Activated CD4-positive, alpha-beta T cell treated with anti-CD3 and anti-CD28 coated beads, Interleukin-2, amount 50 U/mL, for 16 hours (primary cell): ENCODE results near the gene HEY2.

Source experiments
- DNase-seq: peaks from one replicate; pipeline ENCODE4 v3.0.0-alpha.2; 2020

Gene HEY2

DNA sequence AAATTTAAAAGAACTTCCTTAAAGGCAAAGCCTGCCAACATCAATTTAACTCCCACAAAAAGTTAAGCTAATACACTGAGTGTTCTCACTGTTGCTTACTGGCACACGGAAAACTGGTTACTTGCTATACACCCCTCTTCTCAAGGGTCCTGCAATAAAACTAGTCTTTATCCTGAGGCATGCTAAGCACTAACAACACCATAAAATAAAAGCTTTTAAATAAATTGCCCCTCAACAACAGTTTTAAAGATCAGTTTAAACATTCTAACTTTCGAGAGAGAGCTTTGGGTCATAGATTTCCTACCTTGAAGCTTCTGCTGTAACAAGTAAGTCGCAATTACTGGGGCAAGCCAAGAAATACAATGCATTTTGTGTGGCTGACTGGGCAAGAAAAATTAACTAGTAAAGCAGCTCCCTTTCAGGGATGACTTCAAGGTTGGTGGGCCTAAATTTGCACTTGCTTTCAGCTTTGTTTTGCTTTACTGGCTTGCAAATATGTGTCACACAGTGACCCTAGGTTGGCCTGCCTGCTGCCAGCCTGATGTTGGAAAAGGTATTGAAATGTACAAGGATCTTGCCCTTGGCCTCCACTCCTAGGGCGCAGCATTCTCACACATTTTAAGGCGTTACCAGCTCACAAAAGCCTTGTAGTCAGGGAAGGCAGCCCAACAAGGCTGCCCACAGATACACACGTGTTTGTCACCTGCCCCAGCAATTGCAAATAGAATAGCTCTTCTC, 4.0 kb upstream of the HEY2 start:
- no peak for DNase-seq

DNA sequence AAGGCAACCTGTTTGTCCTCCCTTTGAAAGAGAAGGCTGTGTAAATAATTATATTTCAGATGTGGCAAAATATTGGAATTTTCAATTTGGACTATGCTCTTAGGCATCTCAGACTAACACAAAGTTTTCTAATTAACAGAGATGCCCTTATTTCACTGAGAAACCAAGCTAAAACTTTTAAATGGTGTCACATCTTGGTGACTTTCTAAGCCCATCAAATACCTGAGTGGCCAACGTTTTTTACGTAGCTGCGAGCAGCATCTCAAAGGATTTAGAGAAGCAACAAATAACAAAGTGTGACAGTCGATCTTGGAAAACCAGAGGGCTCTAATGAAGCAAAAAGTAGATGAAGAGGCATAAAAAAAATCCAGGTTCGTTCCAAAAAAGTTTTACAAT, 3.4 kb upstream of the HEY2 start:
- DNase-seq, result no peak

DNA sequence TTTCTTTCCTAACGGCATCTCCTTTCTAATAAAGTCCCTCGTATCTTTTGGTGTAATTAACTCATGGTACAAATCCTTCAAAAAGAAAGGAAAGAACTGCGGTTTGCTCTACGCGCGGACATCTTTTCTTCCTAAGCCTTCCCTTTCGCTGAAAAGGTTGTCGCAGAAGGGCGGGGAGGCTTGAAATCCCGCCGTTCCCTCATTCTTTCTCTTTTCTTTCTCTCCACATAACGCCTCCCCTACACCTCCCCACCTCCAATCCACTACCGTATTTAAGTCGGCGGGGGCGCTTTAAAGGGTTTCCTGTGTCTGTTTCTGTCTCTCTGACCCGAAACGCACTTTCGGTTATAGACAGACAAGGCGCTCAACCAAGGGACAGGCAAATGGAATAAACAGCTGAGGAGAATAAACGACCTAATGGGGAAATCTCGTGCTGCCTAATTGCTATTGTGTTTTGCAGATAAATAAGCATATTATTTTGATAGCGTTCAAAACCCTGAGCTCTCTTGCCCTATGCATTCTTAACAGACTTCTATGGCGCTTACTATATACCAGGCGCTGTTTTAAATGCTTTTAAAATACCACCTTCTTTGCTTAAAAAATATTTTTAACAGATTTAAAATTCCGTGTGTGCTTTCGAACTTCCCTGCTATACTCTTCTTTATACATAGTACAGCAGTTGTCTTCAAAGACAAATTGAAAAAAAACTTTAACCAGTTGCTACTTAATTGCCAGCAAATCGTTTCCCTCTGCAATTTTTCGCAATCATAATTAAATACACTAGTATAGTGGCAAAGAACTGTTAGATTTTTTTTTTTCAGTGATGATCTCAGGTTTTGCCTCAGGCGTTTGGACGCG, 2.5 kb upstream of the HEY2 start:
- peak; percentile 70 for DNase-seq

DNA sequence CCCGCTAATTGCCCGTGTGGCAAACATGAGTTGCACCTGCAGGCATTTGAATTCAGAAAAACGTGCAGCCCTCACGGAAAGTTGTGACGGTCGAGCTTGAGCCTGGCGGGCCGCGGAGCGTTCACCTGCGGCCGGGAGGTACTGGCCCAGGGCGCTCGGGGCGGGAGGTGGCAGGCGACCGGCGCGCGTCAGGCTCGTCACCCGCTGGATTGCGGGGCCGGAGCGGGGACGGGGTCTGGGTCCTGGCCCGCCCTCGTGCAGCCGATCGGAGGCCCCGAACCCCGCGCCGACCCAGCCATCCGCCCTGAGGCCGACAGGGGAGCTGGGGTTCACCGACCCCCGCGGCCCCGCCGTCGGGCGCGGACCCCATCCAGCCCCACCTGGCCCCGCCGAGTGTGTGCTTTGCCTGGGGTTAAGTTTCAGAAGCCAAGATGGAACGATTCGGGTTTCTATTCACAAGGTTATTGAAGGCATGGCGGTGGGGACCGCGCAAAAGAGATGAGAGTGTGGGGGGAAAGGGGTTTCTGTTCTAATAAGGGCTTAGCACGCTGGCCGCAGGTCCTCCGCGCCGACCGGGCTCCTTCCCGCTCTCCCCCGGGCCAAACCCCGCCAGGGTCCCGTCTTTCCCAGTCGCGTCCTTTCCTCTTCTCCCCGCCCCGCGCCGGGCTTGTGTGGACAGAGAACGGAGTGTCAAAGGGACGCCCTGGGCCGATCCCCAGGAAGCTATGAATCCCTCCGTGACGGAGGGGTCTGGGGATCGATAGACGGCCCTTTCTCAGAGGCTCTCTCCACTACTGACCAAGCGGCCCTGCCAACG, 1.6 kb upstream of the HEY2 start:
- no peak for DNase-seq

DNA sequence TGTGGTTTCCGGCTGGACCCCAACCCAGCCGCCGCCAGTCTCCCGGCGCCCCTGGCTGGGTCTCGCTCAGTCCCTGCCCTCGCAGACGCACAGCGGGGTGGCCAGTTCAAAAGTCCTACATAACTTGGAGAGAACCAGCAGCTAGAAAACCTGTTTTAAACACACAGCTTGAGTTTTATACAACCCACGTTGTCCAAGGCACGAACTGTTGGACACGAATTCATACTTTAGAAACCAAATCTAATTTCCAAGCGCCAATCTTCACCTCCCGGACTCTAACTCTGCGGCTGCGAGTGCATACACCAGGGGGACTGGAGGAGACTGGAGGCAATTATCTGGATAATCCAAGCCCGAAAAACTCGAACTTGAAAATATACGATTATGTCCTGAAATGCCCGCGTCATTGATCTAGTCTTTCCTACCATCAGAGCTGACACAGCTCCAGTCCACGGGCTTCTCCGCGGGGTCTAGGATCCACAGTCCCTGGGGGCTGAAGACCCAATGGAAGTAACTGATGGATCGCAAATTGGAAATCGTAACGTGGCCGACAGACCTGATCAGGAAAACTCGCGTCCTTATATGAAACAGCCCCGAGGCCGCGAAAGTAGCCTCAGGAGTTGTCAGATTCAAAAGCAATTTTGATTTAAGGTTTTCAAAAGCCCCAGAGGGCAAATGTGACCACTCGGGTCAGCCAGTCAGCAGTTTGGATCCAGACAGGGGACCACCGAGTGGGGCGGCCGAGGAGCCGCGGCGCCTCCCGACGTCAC, 843 bp upstream of the HEY2 start:
- DNase-seq, result no peak

DNA sequence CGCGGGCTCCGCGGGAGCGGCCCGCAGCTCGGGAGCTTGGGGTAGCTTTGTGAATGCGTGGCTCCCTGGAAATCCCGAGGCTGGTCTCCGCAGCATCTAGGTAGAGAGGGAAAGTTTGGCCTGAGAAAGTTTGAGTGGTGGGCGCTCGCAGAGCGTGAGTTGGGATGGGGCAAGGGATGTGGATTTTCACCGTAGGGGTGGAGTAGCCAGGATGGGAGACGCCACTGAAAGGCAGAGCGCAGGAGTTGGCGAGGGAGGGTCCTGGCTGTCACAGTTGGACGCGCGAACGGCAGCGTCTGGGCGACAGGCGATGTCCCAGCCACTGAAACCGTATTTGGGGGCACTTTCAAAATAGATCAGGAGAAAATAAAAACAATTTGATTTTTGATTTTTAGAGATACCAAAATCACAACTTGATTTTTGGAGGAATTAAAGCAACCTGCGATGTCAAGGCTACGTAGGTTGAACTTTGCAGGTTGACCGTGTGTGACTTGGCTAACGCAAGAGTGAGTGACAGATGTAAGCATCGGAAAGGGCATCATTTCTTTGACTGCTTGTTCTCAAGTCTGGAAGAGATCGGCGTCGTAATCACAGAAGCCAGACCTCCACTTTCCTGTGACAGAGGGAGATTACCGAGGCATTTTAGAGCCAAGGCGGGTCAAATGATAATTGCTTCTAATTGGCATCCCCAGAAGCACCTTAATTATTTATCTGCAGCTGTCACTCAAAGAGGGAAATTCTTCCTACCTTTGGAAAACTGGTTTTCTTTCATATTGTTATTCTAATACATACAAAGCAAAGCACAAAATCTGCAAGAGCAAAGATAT, 646 bp downstream of the HEY2 start:
- DNase-seq, result no peak

DNA sequence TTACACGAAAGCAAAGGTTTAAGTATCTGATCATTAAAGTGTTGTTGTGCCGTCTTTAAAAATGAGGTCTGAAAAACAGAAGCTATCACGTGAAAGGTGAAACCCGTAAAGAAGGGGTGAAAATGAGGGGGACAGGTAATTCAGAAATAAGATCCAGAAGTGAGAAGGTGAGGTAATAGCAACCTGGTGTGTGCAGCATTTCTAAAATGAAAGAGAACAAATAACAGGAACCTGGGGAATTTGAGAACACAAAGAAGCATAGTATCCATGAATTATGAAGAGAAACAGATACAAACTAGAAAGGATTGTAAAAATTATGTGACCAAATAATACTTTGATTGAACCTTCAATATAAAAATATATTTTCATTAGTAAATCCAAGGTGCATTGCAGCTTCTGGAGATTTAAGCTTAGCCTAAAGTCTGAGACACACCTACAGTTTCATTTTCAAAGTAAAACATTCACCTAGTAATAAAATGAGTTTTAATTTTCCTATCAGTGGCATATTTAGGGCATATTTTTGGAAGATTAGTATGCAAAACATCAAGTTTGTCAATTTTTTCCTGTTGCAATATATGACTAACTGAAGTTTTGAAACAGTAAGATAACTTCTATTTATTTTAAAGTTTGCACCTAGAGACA, 1.4 kb downstream of the HEY2 start:
- DNase-seq, result no peak

DNA sequence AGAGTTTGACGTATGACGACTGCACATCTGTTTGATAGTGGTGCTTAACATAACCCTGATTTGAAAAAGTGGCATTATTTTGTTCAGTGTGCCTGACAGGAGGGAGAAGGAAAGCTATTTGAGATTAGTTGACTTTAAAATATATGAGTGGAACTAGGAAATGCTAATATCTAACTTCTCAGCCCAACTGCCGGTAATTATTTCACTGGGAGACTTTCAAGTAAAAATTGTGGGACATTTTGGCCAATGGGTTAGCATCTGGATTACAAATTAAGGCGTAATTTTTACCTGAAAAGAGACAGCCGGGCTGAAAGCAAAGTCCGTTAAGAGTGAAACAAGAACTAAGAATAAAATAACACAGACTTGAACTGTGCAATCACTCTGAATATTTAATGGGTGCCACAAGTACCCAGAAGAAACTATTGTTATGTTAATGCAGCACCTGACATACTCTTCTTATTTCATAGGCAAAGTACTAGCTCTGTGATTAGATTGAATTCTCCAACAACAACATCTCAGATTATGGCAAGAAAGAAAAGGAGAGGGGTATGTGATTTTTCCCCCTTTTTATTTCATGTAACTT, 2.0 kb downstream of the HEY2 start:
- DNase-seq, result no peak

DNA sequence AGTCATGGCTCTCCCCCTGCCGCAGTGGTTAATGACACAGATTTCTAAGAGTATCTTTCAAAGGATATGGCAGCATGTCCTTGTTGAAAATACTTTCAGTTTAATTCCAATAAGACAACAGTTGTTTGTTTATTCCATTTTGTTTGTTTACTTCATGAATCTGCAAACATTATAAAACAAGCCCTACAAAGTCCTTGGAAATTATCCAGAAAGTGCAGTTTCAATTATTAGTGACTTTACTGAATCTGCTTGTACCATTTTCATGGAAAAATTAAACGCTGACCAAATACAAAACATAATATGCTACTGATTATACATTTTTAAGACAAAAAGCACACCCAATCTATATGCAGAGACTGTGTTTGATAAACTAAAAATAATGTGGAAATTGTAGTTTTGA, 3.3 kb downstream of the HEY2 start:
- DNase-seq, result no peak

DNA sequence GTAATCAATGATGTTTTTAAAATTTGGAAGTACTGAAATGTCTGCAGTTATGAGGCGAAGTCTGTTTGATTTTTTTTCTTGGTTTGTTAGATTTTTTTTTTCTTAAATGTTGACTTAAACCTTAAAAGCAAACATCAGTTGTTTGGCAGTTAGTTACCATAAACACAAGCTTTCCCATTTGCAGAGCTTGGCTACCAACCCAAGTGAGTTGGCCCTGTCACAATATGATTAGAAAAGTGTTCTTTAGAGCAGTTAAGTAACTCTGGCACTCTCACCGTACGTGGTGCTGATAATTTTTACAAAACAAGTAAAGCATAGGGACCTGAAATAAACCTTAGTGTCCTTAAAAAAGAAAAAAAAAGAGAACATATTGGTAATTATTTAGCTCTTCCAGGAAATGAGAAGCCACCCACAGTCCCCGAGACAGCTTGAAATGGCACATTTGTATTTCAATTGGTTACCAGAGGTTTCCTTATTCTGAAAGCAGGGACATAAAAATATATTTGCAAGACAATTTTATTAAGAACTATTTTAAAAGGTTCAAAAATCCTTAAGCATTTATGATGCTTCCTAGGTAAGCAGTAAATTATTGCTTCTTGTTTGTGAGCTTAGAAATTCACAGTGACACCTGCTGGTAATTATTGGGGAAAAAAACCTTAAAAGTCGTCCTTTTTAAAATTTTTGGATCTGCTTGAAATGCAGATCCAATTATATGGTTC, 3.9 kb downstream of the HEY2 start:
- DNase-seq, result no peak

DNA sequence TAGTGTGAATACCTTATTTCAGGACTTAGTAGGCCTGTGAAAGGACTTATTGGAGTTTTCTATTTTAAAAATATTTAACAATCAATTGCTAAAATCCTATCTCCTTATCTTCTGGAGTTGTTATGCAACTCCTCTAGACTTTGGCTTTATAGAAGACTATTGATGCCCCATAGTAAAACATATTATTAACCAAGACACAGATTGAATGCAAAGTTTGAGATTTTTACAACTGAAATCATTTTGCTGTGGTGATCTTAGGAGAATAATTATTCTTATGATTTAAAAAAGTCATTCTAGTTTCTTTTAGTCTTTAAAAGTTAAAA, 4.5 kb downstream of the HEY2 start:
- no peak for DNase-seq

DNA sequence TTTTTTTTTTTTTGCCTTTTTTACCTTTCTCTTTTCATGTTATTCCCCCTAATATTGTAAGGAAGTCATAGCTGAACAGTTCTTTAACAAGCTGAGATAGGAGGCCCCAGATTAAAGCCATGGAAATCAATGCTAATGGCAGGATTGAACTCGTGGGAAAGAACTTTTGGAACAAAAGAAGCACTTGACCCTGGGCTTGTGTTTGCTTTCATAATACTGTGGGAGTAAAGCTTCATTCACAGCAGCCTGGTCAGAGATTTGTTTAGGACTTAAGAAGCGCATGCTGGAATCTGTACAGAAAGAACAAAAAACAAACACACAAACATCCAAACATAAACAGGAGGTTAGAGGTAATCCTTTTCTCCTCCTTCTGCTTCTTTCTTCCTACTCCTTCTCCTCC, 5.1 kb downstream of the HEY2 start:
- no peak for DNase-seq

DNA sequence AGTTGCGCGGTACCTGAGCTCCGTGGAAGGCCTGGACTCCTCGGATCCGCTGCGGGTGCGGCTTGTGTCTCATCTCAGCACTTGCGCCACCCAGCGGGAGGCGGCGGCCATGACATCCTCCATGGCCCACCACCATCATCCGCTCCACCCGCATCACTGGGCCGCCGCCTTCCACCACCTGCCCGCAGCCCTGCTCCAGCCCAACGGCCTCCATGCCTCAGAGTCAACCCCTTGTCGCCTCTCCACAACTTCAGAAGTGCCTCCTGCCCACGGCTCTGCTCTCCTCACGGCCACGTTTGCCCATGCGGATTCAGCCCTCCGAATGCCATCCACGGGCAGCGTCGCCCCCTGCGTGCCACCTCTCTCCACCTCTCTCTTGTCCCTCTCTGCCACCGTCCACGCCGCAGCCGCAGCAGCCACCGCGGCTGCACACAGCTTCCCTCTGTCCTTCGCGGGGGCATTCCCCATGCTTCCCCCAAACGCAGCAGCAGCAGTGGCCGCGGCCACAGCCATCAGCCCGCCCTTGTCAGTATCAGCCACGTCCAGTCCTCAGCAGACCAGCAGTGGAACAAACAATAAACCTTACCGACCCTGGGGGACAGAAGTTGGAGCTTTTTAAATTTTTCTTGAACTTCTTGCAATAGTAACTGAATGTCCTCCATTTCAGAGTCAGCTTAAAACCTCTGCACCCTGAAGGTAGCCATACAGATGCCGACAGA, 9.9 kb downstream of the HEY2 start:
- no peak for DNase-seq

DNA sequence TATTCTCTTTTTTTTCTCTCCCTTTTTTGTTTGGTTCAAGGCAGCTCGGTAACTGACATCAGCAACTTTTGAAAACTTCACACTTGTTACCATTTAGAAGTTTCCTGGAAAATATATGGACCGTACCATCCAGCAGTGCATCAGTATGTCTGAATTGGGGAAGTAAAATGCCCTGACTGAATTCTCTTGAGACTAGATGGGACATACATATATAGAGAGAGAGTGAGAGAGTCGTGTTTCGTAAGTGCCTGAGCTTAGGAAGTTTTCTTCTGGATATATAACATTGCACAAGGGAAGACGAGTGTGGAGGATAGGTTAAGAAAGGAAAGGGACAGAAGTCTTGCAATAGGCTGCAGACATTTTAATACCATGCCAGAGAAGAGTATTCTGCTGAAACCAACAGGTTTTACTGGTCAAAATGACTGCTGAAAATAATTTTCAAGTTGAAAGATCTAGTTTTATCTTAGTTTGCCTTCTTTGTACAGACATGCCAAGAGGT, 10.6 kb downstream of the HEY2 start:
- DNase-seq, result no peak

DNA sequence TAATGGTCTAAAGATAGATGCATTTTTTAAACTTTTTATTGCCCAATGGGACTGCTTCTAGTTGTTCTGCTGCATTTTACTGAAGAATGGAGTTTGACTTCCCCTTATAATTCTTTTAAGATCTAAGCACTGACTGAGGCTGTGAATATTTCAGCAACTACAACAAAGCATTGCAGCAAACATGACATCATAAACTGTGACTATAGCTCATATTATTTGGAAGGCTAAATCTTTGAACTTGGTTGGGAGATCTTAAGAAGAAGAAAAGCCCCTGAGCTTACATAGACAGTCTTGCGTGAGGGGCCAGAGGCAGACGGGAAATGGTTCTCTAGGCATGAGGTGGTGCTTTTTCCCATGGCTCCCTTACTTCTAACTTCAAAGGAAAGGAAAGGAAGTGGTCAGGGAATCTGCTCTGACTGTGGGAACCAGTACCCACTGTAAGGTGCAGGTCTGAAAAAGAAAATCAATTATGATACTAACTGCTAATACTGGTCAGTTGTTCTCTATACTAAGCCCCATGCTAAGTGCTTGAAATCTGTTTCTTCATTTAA, 14.8 kb downstream of the HEY2 start:
- no peak for DNase-seq

DNA sequence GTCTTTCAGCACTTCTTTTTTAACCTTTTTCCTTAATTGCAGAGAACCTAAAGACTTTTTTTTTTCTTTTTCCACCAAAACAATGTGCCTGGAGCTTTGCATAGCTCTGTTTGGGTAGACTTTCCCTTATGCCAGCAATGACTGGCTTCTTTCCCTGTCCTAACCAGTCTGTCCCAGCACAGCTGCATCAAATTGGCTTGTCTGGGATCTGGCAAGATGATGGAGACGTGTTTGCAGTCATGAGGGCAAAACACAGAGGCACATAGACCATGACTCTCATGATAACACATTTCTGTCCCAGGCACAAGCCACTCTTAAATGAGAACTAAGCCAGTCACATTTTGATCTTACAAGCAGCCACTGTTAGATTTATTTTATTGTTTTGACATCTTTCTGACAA, 16.5 kb downstream of the HEY2 start:
- no peak for DNase-seq

DNA sequence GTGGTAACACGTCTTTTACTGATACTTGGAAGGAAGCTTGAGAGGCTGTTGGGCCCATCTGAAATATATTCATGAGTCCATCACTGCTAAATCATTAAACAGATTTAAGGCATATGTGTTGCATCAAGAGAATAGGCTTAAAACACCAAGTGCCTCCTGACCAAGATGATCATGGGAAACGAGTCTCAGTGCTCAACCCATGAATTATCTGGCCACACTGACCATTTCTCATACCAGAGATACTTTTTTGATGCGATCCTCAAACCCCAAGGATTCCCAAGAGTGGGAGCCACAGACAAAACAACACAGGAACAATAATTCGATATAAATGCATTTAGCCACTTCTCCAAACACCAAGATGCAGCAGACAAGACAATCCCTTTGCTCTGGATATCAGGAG, 17.2 kb downstream of the HEY2 start:
- no peak for DNase-seq

DNA sequence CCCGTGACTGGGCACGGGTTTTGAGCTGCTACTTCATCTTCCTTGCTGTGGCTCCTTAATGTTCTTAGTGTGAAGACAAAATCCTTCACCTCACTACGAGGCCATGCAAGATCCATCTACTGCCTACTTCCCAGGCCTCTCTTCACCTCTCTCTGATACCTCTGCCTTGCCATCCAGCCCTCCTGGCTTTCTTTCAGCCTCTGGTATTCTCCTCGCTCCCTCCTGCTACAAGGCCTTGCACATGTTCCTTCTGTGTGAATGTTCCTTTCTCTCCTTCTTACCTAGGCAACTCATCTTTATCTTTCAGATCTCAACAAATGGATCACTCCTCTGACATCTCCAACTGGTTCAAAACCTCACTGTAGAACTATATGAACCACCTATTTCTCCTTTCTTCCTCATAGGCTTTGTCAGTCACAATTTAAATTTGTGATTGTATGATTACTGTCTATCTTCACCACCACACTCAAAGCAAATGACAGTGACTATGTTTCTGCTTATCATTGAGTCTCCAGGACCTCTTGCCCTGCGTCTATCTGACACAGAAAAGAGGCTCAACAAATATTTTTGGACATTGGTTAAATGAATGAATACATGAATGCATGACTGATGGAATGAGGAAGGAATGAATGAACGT, 19.8 kb downstream of the HEY2 start:
- no peak for DNase-seq
